Neural cell (in vitro differentiated cells): ENCODE data around the gene SPECC1. TPM values are rescaled to one million over a fixed set of nuclear protein-coding genes. Genes with fewer than 3 reads are reported as not detected.

Experiments
- H2AFZ ChIP-seq: fragments of 200-600, 300-800 bp; sonication (generic), shearing (Covaris generic); 2 replicates; pipeline ENCODE4 v1.6.0; 2014; ENCODE audit warnings: low read depth, mild to moderate bottlenecking, antibody characterized with exemption, low read length, moderate library complexity
- H3F3A ChIP-seq: fragments of 200-600 bp; shearing (Covaris generic); 2 replicates; pipeline ENCODE4 v1.6.1; 2016; ENCODE audit warnings: mild to moderate bottlenecking, moderate library complexity, mixed read lengths, antibody characterized with exemption, low read length; ENCODE audit not compliant: insufficient read depth, poor library complexity, severe bottlenecking
- H3K27ac ChIP-seq: fragments of 200-600, 300-800 bp; sonication (generic), shearing (Covaris generic); 2 replicates; pipeline ENCODE4 v1.5.1; 2014; ENCODE audit warnings: mild to moderate bottlenecking, low read length, moderate library complexity
- H3K27me3 ChIP-seq: fragments of 300-800, 200-600 bp; sonication (generic), shearing (Covaris generic); 2 replicates; pipeline ENCODE4 v1.6.0; 2014; ENCODE audit warnings: mild to moderate bottlenecking, low read depth, low read length, moderate library complexity; ENCODE audit not compliant: insufficient read depth
- H3K36me3 ChIP-seq: fragments of 300-800, 200-600 bp; sonication (generic), shearing (Covaris generic); 2 replicates; pipeline ENCODE4 v1.5.1; 2014; ENCODE audit warnings: mild to moderate bottlenecking, antibody characterized with exemption, low read length, moderate library complexity; ENCODE audit not compliant: insufficient read depth
- H3K4me2 ChIP-seq: fragments of 300-800, 200-600 bp; sonication (generic), shearing (Covaris generic); 2 replicates; pipeline ENCODE4 v1.6.0; 2014; ENCODE audit warnings: mild to moderate bottlenecking, low read length
- H3K4me3 ChIP-seq: fragments of 300-800, 200-600 bp; sonication (generic), shearing (Covaris generic); 2 replicates; pipeline ENCODE4 v1.5.1; 2014; ENCODE audit warnings: mild to moderate bottlenecking, low read length, moderate library complexity
- H3K79me2 ChIP-seq: fragments of 200-600 bp; shearing (Covaris generic); replicated peaks from 2 replicates; pipeline ENCODE4 v1.6.0; 2014; ENCODE audit warnings: mild to moderate bottlenecking, low read length, moderate library complexity; ENCODE audit not compliant: insufficient read depth
- H3K9ac ChIP-seq: fragments of 300-800, 200-600 bp; sonication (generic), shearing (Covaris generic); 2 replicates; pipeline ENCODE4 v1.6.1; 2016; ENCODE audit warnings: mild to moderate bottlenecking, low read length, mixed read lengths
- H3K9me2 ChIP-seq: fragments of 200-600 bp; shearing (Covaris generic); 2 replicates; pipeline ENCODE4 v1.6.1; 2016; ENCODE audit warnings: mild to moderate bottlenecking, low read length, mixed read lengths; ENCODE audit not compliant: insufficient read depth
- H3K9me3 ChIP-seq: fragments of 200-600, 300-800 bp; sonication (generic), shearing (Covaris generic); 2 replicates; pipeline ENCODE4 v1.6.1; 2016; ENCODE audit warnings: mild to moderate bottlenecking, mixed run types, low read length, moderate library complexity, mixed read lengths
- H4K20me1 ChIP-seq: fragments of 200-600 bp; shearing (Covaris generic); 2 replicates; pipeline ENCODE4 v1.6.1; 2016; ENCODE audit warnings: mild to moderate bottlenecking, mixed run types; ENCODE audit not compliant: insufficient read depth
- EP300 ChIP-seq: fragments of 450-650 bp; conservative IDR thresholded peaks from 2 replicates; pipeline ENCODE4 v1.6.1; 2014; ENCODE audit warnings: antibody characterized with exemption, mild to moderate bottlenecking, moderate library complexity; ENCODE audit not compliant: poor library complexity, severe bottlenecking
- EZH2 ChIP-seq: fragments of 200-600, 300-800 bp; shearing (Covaris generic), sonication (generic); IDR thresholded peaks from 2 replicates; pipeline ENCODE4 v1.6.1; 2014; ENCODE audit warnings: antibody characterized with exemption, low read length, borderline replicate concordance, mild to moderate bottlenecking; ENCODE audit not compliant: insufficient read depth, poor library complexity, severe bottlenecking
- MXI1 ChIP-seq: fragments of 450-650 bp; conservative IDR thresholded peaks from 2 replicates; pipeline ENCODE4 v1.6.1; 2014; ENCODE audit warnings: antibody characterized with exemption, mild to moderate bottlenecking; ENCODE audit not compliant: poor library complexity, severe bottlenecking
- POLR2AphosphoS5 ChIP-seq: IDR thresholded peaks from 2 replicates; pipeline ENCODE4 v1.6.1; 2012
- RAD21 ChIP-seq: fragments of 450-650 bp; conservative IDR thresholded peaks from 2 replicates; pipeline ENCODE4 v1.6.1; 2014; ENCODE audit warnings: antibody characterized with exemption, mild to moderate bottlenecking, moderate library complexity
- REST ChIP-seq: IDR thresholded peaks from 2 replicates; pipeline ENCODE4 v1.6.1; 2012; ENCODE audit warnings: borderline replicate concordance
- SMC3 ChIP-seq: fragments of 450-650 bp; conservative IDR thresholded peaks from 2 replicates; pipeline ENCODE4 v1.6.1; 2014; ENCODE audit warnings: antibody characterized with exemption, mild to moderate bottlenecking, moderate library complexity; ENCODE audit not compliant: poor library complexity
- TAF1 ChIP-seq: IDR thresholded peaks from 2 replicates; pipeline ENCODE4 v1.6.1; 2012; ENCODE audit warnings: low read depth
- polyA plus RNA-seq: library from polyadenylated mRNA; depleted of rRNA; stranded (reverse); fragments of >200 nt; gene quantifications from 2 replicates; pipeline ENCODE4 v1.2.3, GENCODE V29; 2014
- TF ChIP-seq, protein P1 (sequence below): fragments of 450-650 bp; IDR thresholded peaks from 2 replicates; pipeline ENCODE4 v1.5.1; 2014; ENCODE audit warnings: antibody characterized with exemption, mild to moderate bottlenecking, moderate library complexity; ENCODE audit not compliant: poor library complexity, severe bottlenecking

SPECC1 gene
- polyA plus RNA-seq, 1 donor from 2014 or later = 8.6 TPM

GRCh38 chr17:20074001-20074400, 64.8 kb downstream of the SPECC1 start:
- no peak overlapping the region for H3K9ac ChIP-seq
- no peak overlapping the region for H2AFZ ChIP-seq
- H3K4me3 ChIP-seq = no peak overlapping the region

GRCh38 chr17:20074489-20074888, 65.3 kb downstream of the SPECC1 start:
- Histone ChIP-seq H3K36me3 (no peaks in the 10 kb centered on the region), H3K27me3 (no peaks in the 10 kb centered on the region)

More at GRCh38 chr17:20074001-20074400, 64.8 kb downstream of the SPECC1 start:
- Histone ChIP-seq H3K79me2 (no peaks in the 10 kb centered on the region), H3K36me3 (no peaks in the 10 kb centered on the region), H4K20me1 (no peaks in the 10 kb centered on the region), H3K27me3 (no peaks in the 10 kb centered on the region), H3K9me2 (no peaks in the 10 kb centered on the region), H3K4me2 (no peak overlapping the region), H3F3A (no peaks in the 10 kb centered on the region), H3K9me3 (no peaks in the 10 kb centered on the region), H3K27ac (no peak overlapping the region)
- TF ChIP-seq SMC3 (no peak), MXI1 (no peak), RAD21 (no peak), TAF1 (no peak), EP300 (no peak), EZH2 (no peak), POLR2AphosphoS5 (no peak), REST (no peak)
- TF ChIP-seq, protein P1, sequence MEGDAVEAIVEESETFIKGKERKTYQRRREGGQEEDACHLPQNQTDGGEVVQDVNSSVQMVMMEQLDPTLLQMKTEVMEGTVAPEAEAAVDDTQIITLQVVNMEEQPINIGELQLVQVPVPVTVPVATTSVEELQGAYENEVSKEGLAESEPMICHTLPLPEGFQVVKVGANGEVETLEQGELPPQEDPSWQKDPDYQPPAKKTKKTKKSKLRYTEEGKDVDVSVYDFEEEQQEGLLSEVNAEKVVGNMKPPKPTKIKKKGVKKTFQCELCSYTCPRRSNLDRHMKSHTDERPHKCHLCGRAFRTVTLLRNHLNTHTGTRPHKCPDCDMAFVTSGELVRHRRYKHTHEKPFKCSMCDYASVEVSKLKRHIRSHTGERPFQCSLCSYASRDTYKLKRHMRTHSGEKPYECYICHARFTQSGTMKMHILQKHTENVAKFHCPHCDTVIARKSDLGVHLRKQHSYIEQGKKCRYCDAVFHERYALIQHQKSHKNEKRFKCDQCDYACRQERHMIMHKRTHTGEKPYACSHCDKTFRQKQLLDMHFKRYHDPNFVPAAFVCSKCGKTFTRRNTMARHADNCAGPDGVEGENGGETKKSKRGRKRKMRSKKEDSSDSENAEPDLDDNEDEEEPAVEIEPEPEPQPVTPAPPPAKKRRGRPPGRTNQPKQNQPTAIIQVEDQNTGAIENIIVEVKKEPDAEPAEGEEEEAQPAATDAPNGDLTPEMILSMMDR = no peak

More at GRCh38 chr17:20074489-20074888, 65.3 kb downstream of the SPECC1 start:
- Histone ChIP-seq H4K20me1 (no peaks in the 10 kb centered on the region), H3K9ac (no peak overlapping the region), H2AFZ (no peak overlapping the region), H3K9me2 (no peaks in the 10 kb centered on the region), H3F3A (no peaks in the 10 kb centered on the region), H3K27ac (no peak overlapping the region), H3K79me2 (no peaks in the 10 kb centered on the region), H3K4me3 (no peak overlapping the region), H3K4me2 (no peak overlapping the region), H3K9me3 (no peaks in the 10 kb centered on the region)
- TF ChIP-seq EZH2 = no peak
- no peak for TF ChIP-seq REST
- no peak for TF ChIP-seq RAD21
- no peak for TF ChIP-seq MXI1
- no peak for TF ChIP-seq SMC3
- TF ChIP-seq, protein P1 = no peak
- no peak for TF ChIP-seq TAF1
